Measurements from ENCODE around the gene CD160. TPM values are rescaled to one million over a fixed set of nuclear protein-coding genes. Genes with fewer than 3 reads are reported as not detected.
"Not testable (repeated sequence)": the region's sequence is repeated elsewhere in the genome, so short reads cannot be mapped to it uniquely, and the experiment has no call there.

Gene CD160, protein sequence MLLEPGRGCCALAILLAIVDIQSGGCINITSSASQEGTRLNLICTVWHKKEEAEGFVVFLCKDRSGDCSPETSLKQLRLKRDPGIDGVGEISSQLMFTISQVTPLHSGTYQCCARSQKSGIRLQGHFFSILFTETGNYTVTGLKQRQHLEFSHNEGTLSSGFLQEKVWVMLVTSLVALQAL
- total RNA-seq: not detected
- polyA plus RNA-seq (2013, experiment 1 of 2): not detected
- polyA plus RNA-seq (2013, experiment 2 of 2): not detected
- long read RNA-seq, experiment 1: 0 reads
- long read RNA-seq, experiment 2: 0 reads
- long read RNA-seq, experiment 3: 0 reads
- long read RNA-seq, experiment 4: 0 reads

DNA sequence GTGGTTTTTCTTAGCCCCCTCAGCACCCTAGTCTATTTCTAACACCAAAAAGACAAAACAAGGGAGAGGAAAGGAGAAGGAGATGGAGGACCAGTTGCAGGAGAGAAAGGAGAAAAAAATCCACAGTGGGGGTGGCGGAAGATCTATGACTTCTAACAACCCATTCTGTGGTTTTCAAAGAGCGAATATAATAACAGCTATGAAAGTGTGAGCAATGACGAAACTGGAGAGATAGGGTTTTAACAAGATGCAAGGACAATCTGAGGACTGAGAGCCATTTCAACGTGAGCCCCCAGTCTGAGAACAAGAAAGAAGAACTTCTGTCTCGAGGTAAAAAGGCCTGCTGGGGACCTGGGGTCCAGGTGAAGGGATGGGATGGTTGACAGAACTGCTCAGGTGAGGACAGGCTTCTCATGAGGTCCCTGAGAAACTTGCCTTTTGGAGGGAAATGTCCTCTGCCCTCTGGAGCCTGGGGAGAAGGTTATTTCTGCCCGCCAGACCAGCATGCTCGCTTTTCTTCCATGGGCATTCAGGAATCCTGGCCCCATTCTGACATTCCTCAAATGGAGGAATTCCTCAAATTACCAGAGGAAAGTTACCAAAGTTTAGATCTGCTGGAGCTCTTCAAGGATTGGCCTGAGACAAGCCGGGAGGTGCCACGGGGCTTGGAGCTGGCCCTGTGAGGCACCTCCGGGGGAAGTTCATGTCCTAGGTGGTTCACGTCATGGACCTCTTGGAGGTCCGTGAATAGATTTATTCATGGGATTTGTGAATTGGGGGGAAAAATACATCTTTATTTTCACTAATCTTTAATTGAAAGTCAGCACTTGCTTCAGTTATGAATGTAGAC is at the start of gene CD160:
Gene CD160, plus strand, starts transcription at position 270 of the 850 bp plus-strand sequence. CDS start 8,829 bp downstream, outside the sequence.
- no peaks in the 10 kb centered on the region for H3K4me1 ChIP-seq (ENCODE audit: control insufficient read depth, insufficient read depth, low read length)
- peak; percentile 42 for DNase-seq
- H3K9ac ChIP-seq (ENCODE audit: extremely low read depth, low read length, poor library complexity, severe bottlenecking): no peak within 1 kb of the TSS
- TF ChIP-seq, protein P1, sequence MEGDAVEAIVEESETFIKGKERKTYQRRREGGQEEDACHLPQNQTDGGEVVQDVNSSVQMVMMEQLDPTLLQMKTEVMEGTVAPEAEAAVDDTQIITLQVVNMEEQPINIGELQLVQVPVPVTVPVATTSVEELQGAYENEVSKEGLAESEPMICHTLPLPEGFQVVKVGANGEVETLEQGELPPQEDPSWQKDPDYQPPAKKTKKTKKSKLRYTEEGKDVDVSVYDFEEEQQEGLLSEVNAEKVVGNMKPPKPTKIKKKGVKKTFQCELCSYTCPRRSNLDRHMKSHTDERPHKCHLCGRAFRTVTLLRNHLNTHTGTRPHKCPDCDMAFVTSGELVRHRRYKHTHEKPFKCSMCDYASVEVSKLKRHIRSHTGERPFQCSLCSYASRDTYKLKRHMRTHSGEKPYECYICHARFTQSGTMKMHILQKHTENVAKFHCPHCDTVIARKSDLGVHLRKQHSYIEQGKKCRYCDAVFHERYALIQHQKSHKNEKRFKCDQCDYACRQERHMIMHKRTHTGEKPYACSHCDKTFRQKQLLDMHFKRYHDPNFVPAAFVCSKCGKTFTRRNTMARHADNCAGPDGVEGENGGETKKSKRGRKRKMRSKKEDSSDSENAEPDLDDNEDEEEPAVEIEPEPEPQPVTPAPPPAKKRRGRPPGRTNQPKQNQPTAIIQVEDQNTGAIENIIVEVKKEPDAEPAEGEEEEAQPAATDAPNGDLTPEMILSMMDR (conservative IDR thresholded peaks at IDR 0.05): no peak
- Mint-ChIP-seq H3K9me3 (no peaks in the 10 kb centered on the region), H3K4me3 (no peak within 1 kb of the TSS), H3K27me3 (ENCODE audit: insufficient read depth) (peaks cover 25% of the 10 kb centered on the region), H3K27ac (no peak within 1 kb of the TSS), H3K36me3 (ENCODE audit: low read depth) (no peaks in the 10 kb centered on the region), H3K4me1 (peaks cover 18% of the 10 kb centered on the region)
- no peak within 1 kb of the TSS for H3K4me3 ChIP-seq (ENCODE audit: low read length)
- no peaks in the 10 kb centered on the region for H3K36me3 ChIP-seq (ENCODE audit: control insufficient read depth, insufficient read depth, low read length)
- H3K27me3 ChIP-seq (ENCODE audit: control insufficient read depth, insufficient read depth, low read length, poor library complexity, severe bottlenecking): no peaks in the 10 kb centered on the region
- H3K27ac ChIP-seq (ENCODE audit: low read depth, low read length): no peak within 1 kb of the TSS
- 87 to 90% methylated on average over 5 to 12 of the region's 12 CpGs for WGBS, 2 experiments (ENCODE audit: insufficient coverage in 1 of 2, insufficient read length in 1 of 2)
- no peaks in the 10 kb centered on the region for H3K9me3 ChIP-seq (ENCODE audit: control insufficient read depth, low read length)

DNA sequence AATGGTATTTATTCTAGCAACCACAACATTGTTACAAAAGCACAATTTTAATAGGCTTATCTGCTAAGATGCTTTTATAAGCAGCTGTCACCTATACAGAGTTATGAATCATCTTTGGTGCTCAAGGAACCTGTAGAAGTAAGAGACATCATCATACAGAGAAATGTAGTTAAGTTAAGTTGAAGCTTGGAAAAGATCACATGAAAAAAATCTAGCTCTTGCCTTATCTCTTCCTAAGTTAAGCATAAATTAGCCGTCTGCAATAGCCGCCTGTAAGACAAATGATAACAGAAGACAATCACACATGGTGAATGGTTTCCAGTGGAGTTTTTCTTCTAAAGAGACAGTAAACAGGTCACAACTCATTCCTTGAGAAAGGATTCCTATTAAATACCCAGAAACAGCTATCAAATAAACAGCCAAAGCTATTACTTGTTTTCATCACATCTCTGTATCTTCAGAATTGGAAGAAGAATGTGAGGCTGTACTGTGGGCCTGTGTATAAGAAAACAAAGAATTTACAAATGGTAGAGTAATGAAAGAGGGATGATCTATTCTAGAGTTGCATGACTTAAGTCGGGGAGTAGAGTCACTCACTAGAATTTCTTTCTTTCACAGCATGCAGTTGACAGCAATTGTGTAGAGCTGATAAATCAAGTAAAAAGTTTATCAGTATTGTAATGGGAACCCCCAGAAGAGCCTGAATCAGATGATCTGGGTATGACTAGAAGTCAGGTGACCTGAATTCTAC is 48.1 kb upstream of the CD160 start:
- no CpG with 5 or more reads among the region's 3 CpGs for WGBS, 2 experiments (ENCODE audit: insufficient coverage in 1 of 2, insufficient read length in 1 of 2)
- not testable (repeated sequence) for H3K4me1 ChIP-seq (ENCODE audit: control insufficient read depth, insufficient read depth, low read length); H3K9ac ChIP-seq (ENCODE audit: extremely low read depth, low read length, poor library complexity, severe bottlenecking); H3K27me3 Mint-ChIP-seq (ENCODE audit: insufficient read depth); H3K9me3 Mint-ChIP-seq; H3K4me3 ChIP-seq (ENCODE audit: low read length); H3K36me3 ChIP-seq (ENCODE audit: control insufficient read depth, insufficient read depth, low read length); H3K27ac ChIP-seq (ENCODE audit: low read depth, low read length); H3K27me3 ChIP-seq (ENCODE audit: control insufficient read depth, insufficient read depth, low read length, poor library complexity, severe bottlenecking); DNase-seq; H3K9me3 ChIP-seq (ENCODE audit: control insufficient read depth, low read length); H3K4me3 Mint-ChIP-seq
- H3K27ac Mint-ChIP-seq: peak overlapping the region; percentile 53
- H3K36me3 Mint-ChIP-seq (ENCODE audit: low read depth): peaks cover 23% of the 10 kb centered on the region
- H3K4me1 Mint-ChIP-seq: peaks cover 11% of the 10 kb centered on the region

DNA sequence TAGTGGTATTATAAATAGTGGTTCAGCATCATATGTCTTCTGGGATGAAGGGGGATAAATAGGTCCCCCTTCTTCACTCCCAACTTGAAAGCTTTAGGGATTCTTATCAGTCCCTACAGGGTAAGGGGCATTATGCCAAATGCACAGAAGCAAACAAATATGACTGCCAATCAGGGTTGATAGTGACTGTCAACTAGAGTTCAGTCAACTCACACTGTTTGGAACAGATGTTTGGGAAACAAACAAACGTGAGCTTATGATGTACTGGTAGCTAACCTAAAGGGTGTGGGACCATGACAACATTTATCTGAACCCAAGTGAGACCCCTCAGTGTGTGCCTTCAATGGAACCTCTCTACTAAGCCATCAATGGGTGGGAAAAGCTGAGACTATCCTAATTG is 46.1 kb upstream of the CD160 start:
- not testable (repeated sequence) for H3K36me3 ChIP-seq (ENCODE audit: control insufficient read depth, insufficient read depth, low read length); H3K4me3 ChIP-seq (ENCODE audit: low read length); H3K27ac Mint-ChIP-seq; H3K27me3 Mint-ChIP-seq (ENCODE audit: insufficient read depth); H3K9me3 ChIP-seq (ENCODE audit: control insufficient read depth, low read length); H3K27ac ChIP-seq (ENCODE audit: low read depth, low read length); H3K9me3 Mint-ChIP-seq; H3K4me3 Mint-ChIP-seq; H3K4me1 ChIP-seq (ENCODE audit: control insufficient read depth, insufficient read depth, low read length); DNase-seq; H3K27me3 ChIP-seq (ENCODE audit: control insufficient read depth, insufficient read depth, low read length, poor library complexity, severe bottlenecking); H3K9ac ChIP-seq (ENCODE audit: extremely low read depth, low read length, poor library complexity, severe bottlenecking)
- Mint-ChIP-seq H3K4me1 (peaks cover 11% of the 10 kb centered on the region), H3K36me3 (ENCODE audit: low read depth) (peaks cover 16% of the 10 kb centered on the region)
- no CpG with 5 or more reads among the region's 1 CpG for WGBS, 2 experiments (ENCODE audit: insufficient coverage in 1 of 2, insufficient read length in 1 of 2)

DNA sequence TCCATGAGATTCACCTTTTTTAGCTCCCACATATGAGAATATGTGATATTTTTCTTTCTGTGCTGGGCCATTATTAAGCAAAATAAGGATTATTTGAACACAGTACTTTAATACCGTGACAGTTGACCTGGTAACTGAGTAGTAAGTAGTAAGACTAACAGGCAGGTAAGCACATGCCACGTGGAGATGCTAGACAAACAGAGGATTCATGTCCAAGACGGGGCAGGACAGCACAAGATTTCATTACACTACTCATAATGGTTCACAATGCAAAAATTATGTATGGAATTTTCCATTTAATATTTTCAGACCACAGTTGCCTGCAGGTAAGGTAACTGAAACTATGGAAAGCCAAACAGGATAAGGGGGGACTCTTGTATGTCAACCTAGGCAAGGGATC is 34.4 kb upstream of the CD160 start:
- not testable (repeated sequence) for H3K9me3 ChIP-seq (ENCODE audit: control insufficient read depth, low read length); H3K27ac Mint-ChIP-seq; H3K27me3 ChIP-seq (ENCODE audit: control insufficient read depth, insufficient read depth, low read length, poor library complexity, severe bottlenecking); H3K9me3 Mint-ChIP-seq; DNase-seq; H3K9ac ChIP-seq (ENCODE audit: extremely low read depth, low read length, poor library complexity, severe bottlenecking); H3K27ac ChIP-seq (ENCODE audit: low read depth, low read length); H3K4me1 ChIP-seq (ENCODE audit: control insufficient read depth, insufficient read depth, low read length); H3K4me3 Mint-ChIP-seq; H3K4me3 ChIP-seq (ENCODE audit: low read length); H3K27me3 Mint-ChIP-seq (ENCODE audit: insufficient read depth)
- peaks cover 15% of the 10 kb centered on the region for H3K36me3 ChIP-seq (ENCODE audit: control insufficient read depth, insufficient read depth, low read length)
- no CpG with 5 or more reads among the region's 3 CpGs for WGBS, 2 experiments (ENCODE audit: insufficient coverage in 1 of 2, insufficient read length in 1 of 2)
- peaks cover 17% of the 10 kb centered on the region for H3K36me3 Mint-ChIP-seq (ENCODE audit: low read depth)
- peaks cover 13% of the 10 kb centered on the region for H3K4me1 Mint-ChIP-seq

DNA sequence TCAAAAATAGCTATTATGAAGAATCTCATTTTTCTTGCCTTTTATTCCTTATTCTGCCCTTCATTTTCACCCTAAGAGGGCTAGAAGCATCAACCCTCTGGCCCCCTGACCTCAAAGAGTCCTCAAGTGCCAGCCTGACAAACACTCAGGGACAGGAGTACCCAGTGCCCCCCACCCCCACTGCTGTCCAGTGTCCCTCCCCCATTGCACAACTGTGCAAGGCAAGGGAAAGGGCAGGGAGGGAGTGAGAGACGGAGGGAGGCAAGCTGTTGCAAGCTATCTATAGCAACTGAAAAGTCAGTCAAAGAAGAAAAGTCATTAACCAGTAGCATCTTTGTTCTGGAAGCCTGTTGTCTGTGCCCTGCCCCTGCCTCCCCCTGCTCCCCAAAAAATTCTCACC is 33.2 kb upstream of the CD160 start:
- H3K27me3 Mint-ChIP-seq (ENCODE audit: insufficient read depth); H3K27ac Mint-ChIP-seq; H3K4me3 ChIP-seq (ENCODE audit: low read length); H3K4me3 Mint-ChIP-seq; H3K9ac ChIP-seq (ENCODE audit: extremely low read depth, low read length, poor library complexity, severe bottlenecking); H3K27ac ChIP-seq (ENCODE audit: low read depth, low read length); H3K9me3 Mint-ChIP-seq; H3K27me3 ChIP-seq (ENCODE audit: control insufficient read depth, insufficient read depth, low read length, poor library complexity, severe bottlenecking); H3K9me3 ChIP-seq (ENCODE audit: control insufficient read depth, low read length); DNase-seq: not testable (repeated sequence)
- Histone ChIP-seq H3K4me1 (ENCODE audit: control insufficient read depth, insufficient read depth, low read length) (peaks cover 15% of the 10 kb centered on the region), H3K36me3 (ENCODE audit: control insufficient read depth, insufficient read depth, low read length) (peaks cover 20% of the 10 kb centered on the region)
- H3K36me3 Mint-ChIP-seq (ENCODE audit: low read depth): peaks cover 17% of the 10 kb centered on the region
- WGBS, 2 experiments (ENCODE audit: insufficient coverage in 1 of 2, insufficient read length in 1 of 2): 83% methylated on average over 1 of the region's 1 CpG; no CpG with 5 or more reads in 1 of the 2 experiments
- peaks cover 25% of the 10 kb centered on the region for H3K4me1 Mint-ChIP-seq
